ENCODE results near the gene CHST15. TPM values are rescaled to one million over a fixed set of nuclear protein-coding genes. Genes with fewer than 3 reads are reported as not detected.

Gene CHST15
- total and polyA plus RNA-seq, 11 donors = 0.88 to 27.1 (median 4.1) TPM

DNA sequence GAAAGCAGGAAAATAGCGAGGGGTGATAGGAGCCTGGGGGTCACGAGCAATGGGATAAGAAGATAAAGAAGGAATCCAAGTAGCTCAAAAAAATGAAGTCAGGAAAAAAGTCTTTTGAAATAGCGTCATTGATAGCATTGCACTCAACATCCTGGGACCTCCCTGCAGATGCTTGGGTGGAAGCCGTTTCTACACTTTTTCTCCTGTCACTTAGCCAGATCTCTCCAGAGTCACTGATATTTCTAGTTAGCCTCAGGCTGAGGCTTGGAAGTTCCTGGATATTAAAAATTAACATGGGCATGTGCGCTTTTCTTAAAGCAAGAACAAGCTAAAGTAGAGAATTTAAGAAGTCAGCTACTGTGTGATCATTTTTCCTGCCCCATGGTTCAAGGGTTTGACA is 39.5 kb upstream of the CHST15 start:
- Histone ChIP-seq H3K4me3 (no peak overlapping the region), H3K36me3 (no peaks in the 10 kb centered on the region), H3K27me3 (peaks cover 0 to 3% (median 0%) of the 10 kb centered on the region in 9 donors), H3K9me3 (peaks cover 0 to 6% (median 0%) of the 10 kb centered on the region in 12 donors), H3K4me1 (no peaks in the 10 kb centered on the region), H3K27ac (no peak overlapping the region)
- intact Hi-C loops (cut with DNase I) = no loop called here
- WGBS, 4 donors = 59 to 68% (median 62%) methylated on average over 5 of the region's 5 CpGs
- DNase-seq (no peak), ATAC-seq (no peak)
- TF ChIP-seq POLR2A (IDR thresholded peaks at IDR 0.05) = no peak
- TF ChIP-seq, protein P1, sequence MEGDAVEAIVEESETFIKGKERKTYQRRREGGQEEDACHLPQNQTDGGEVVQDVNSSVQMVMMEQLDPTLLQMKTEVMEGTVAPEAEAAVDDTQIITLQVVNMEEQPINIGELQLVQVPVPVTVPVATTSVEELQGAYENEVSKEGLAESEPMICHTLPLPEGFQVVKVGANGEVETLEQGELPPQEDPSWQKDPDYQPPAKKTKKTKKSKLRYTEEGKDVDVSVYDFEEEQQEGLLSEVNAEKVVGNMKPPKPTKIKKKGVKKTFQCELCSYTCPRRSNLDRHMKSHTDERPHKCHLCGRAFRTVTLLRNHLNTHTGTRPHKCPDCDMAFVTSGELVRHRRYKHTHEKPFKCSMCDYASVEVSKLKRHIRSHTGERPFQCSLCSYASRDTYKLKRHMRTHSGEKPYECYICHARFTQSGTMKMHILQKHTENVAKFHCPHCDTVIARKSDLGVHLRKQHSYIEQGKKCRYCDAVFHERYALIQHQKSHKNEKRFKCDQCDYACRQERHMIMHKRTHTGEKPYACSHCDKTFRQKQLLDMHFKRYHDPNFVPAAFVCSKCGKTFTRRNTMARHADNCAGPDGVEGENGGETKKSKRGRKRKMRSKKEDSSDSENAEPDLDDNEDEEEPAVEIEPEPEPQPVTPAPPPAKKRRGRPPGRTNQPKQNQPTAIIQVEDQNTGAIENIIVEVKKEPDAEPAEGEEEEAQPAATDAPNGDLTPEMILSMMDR (IDR thresholded peaks at IDR 0.05) = no peak

DNA sequence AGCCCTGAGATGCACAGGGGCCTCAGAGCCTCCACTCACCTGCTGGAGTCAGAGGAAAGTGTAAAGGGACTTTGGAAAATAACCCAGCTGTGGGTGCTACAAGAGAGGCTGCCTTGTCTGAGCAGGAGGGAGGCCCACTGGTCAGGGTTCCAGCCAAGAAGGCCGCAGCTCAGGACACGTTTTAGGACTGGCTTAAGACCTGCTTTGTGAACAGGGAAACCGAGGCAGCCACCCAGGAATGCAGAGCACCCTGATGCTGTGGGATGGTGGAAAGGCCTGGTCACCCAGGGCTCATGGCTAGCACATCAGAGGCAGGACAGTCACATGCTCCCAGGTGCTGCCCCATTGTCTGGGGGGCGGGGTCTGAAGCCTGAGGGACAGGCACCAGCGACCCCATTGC is 38.9 kb upstream of the CHST15 start:
- ATAC-seq (no peak), DNase-seq (no peak)
- intact Hi-C loops (cut with DNase I) = no loop called here
- H3K27ac ChIP-seq = no peak overlapping the region
- H3K9me3 ChIP-seq = peaks cover 0 to 6% (median 0%) of the 10 kb centered on the region in 12 donors
- TF ChIP-seq POLR2A (IDR thresholded peaks at IDR 0.05) = no peak
- TF ChIP-seq, protein P1 (IDR thresholded peaks at IDR 0.05) = no peak
- H3K36me3 ChIP-seq = no peaks in the 10 kb centered on the region
- peaks cover 0 to 3% (median 0%) of the 10 kb centered on the region in 9 donors for H3K27me3 ChIP-seq
- 83 to 88% (median 87%) methylated on average over 4 to 5 of the region's 5 CpGs for WGBS, 4 donors
- no peak overlapping the region for H3K4me3 ChIP-seq
- H3K4me1 ChIP-seq = no peaks in the 10 kb centered on the region

DNA sequence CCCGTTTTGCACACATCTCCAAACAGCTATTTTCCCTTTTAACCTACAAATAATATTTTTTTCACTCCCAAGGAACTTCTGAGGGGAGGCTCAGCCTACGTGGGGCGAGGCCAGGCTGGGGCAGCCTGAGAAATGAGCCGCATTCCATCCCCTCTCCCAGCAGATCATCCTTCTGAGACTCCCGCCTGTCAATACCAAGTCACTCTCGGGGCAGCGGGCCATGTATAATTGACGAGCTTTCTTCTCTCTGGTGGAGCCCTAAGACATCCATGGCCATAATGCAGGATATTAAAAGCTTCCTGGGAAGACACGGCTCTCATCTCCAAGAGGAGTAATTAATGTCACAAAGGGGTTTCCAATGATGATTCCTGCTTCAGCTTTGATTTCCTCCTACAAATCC is 37.8 kb upstream of the CHST15 start:
- WGBS, 4 donors = 80 to 88% (median 86%) methylated on average over 9 of the region's 9 CpGs
- no peak for TF ChIP-seq POLR2A (IDR thresholded peaks at IDR 0.05)
- TF ChIP-seq, protein P1 (IDR thresholded peaks at IDR 0.05) = no peak
- DNase-seq (no peak), ATAC-seq (no peak)
- no peaks in the 10 kb centered on the region for H3K36me3 ChIP-seq
- intact Hi-C loops (cut with DNase I) = no loop called here
- H3K9me3 ChIP-seq = peaks cover 0 to 6% (median 0%) of the 10 kb centered on the region in 12 donors
- no peak overlapping the region for H3K27ac ChIP-seq
- H3K27me3 ChIP-seq = peaks cover 0 to 3% (median 0%) of the 10 kb centered on the region in 9 donors
- H3K4me1 ChIP-seq = peaks cover 0 to 6% (median 0%) of the 10 kb centered on the region in 12 donors
- no peak overlapping the region for H3K4me3 ChIP-seq

DNA sequence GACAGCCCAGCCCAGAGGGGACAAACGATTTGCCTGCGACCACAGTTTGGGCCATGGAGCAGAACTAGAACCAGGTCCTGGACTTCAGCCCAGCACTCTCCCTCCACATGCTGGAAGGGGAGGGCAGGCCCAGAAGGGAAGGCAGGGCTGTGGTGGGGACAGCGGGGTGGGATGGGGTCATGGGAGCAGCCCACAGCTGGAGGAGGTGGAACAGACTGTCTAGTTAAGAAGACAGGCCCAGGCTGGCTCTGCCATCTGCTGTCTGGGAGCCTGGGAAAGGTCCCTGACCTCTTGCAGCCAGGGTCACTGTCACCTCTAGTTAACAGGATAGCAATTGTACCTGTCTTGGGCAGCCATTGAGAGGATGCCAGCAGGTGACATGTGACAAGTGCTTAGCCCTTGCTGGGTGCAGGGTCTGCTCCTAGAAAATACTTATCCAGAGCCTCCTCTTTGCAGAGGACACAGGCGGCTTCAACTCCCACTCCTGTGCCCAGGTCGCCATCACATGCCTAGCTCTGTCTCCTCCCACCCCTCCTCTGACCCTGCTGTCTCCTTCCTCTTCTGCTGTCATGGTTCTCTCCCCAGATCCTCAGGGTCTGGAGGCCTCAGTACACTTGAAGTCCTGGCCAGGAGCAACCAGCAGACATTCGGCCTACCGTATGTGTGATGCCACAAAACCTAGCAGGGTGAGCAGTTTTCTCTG is 37.0 kb upstream of the CHST15 start:
- WGBS, 4 donors = 83 to 94% (median 92%) methylated on average over 7 of the region's 7 CpGs
- DNase-seq (no peak), ATAC-seq (no peak)
- Histone ChIP-seq H3K27me3 (peaks cover 0 to 3% (median 0%) of the 10 kb centered on the region in 9 donors), H3K36me3 (no peaks in the 10 kb centered on the region), H3K9me3 (no peaks in the 10 kb centered on the region), H3K4me3 (no peak overlapping the region), H3K27ac (no peak overlapping the region), H3K4me1 (peaks cover 0 to 9% (median 0%) of the 10 kb centered on the region in 12 donors)
- intact Hi-C loops (cut with DNase I) = no loop called here
- TF ChIP-seq POLR2A (IDR thresholded peaks at IDR 0.05) = no peak
- TF ChIP-seq, protein P1 (IDR thresholded peaks at IDR 0.05) = no peak
